ENCODE results near the gene DPEP2NB.

GRCh38 chr16:68047987-68048386 is 32.3 kb upstream of the DPEP2NB start:
- TF ChIP-seq CTCF (IDR thresholded peaks at IDR 0.05; ENCODE audit: low read depth, low read length, poor library complexity, severe bottlenecking) = no peak
- no peak for TF ChIP-seq EZH2phosphoT487 (IDR thresholded peaks at IDR 0.05; ENCODE audit: borderline replicate concordance, low read length)

Data from DOHH2 (cell line).